GM23338 (cell line): ENCODE data around the gene LUC7L.

ENCODE experiments used
- EZH2 ChIP-seq: fragments of 200-600 bp; sonication (generic); IDR thresholded peaks from one replicate; pipeline ENCODE4 v1.8.0; 2017; ENCODE audit warnings: antibody characterized with exemption, mild to moderate bottlenecking, low read depth; ENCODE audit not compliant: unreplicated experiment
- POLR2AphosphoS5 ChIP-seq: IDR thresholded peaks from 2 replicates; pipeline ENCODE4 v1.6.1; 2016; ENCODE audit warnings: antibody characterized with exemption, low read depth
- ZNF331 ChIP-seq: fragments of 250-450 bp; sonication (Bioruptor Pico); IDR thresholded peaks from 2 replicates; pipeline ENCODE4 v1.5.0; 2020; ENCODE audit warnings: low read depth, mild to moderate bottlenecking, moderate library complexity
- TF ChIP-seq, protein P1 (sequence below), 2 experiments: fragments of 200-600 bp in 1 of 2; sonication (generic) in 1 of 2; conservative IDR thresholded peaks; 2 replicates each; pipeline versions ENCODE4 v1.5.1 to v1.6.1; 2016 to 2017; ENCODE audit warnings: antibody characterized with exemption in 2 of 2, low read depth in 2 of 2, mild to moderate bottlenecking in 2 of 2, moderate library complexity in 1 of 2

DNA sequence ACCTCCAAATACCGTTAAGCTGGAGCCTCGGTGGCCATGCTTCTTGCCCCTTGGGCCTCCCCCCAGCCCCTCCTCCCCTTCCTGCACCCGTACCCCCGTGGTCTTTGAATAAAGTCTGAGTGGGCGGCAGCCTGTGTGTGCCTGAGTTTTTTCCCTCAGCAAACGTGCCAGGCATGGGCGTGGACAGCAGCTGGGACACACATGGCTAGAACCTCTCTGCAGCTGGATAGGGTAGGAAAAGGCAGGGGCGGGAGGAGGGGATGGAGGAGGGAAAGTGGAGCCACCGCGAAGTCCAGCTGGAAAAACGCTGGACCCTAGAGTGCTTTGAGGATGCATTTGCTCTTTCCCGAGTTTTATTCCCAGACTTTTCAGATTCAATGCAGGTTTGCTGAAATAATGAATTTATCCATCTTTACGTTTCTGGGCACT lies 51.8 kb downstream of the LUC7L start:
- TF ChIP-seq, protein P1, sequence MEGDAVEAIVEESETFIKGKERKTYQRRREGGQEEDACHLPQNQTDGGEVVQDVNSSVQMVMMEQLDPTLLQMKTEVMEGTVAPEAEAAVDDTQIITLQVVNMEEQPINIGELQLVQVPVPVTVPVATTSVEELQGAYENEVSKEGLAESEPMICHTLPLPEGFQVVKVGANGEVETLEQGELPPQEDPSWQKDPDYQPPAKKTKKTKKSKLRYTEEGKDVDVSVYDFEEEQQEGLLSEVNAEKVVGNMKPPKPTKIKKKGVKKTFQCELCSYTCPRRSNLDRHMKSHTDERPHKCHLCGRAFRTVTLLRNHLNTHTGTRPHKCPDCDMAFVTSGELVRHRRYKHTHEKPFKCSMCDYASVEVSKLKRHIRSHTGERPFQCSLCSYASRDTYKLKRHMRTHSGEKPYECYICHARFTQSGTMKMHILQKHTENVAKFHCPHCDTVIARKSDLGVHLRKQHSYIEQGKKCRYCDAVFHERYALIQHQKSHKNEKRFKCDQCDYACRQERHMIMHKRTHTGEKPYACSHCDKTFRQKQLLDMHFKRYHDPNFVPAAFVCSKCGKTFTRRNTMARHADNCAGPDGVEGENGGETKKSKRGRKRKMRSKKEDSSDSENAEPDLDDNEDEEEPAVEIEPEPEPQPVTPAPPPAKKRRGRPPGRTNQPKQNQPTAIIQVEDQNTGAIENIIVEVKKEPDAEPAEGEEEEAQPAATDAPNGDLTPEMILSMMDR (conservative IDR thresholded peaks at IDR 0.05; ENCODE audit: low read depth in 2 of 2), result no peak
- TF ChIP-seq EZH2, result peak; percentile 74
- TF ChIP-seq POLR2AphosphoS5, result no peak
- no peak for TF ChIP-seq ZNF331
